SH-SY5Y (cell line): Measurements from ENCODE around the gene PRG2.

Experiments used
- GATA2 ChIP-seq: IDR thresholded peaks from 2 replicates; pipeline ENCODE4 v1.6.1; 2011; ENCODE audit warnings: mild to moderate bottlenecking, low read depth, low read length
- GATA3 ChIP-seq: IDR thresholded peaks from 2 replicates; pipeline ENCODE4 v1.6.1; 2011; ENCODE audit warnings: low read depth, mild to moderate bottlenecking, low read length, moderate library complexity

- TF ChIP-seq GATA2: no peak
- TF ChIP-seq GATA3: no peak
Measured at GRCh38 chr11:57368845-57369232, 21.6 kb downstream of the PRG2 start.
